ENCODE results near the gene CRX. TPM values are rescaled to one million over a fixed set of nuclear protein-coding genes. Genes with fewer than 3 reads are reported as not detected.
"Not testable (repeated sequence)": the region's sequence is repeated elsewhere in the genome, so short reads cannot be mapped to it uniquely, and the experiment has no call there.

The CRX gene
- polyA plus RNA-seq, 1 donor from 2014 or later, result not detected

DNA sequence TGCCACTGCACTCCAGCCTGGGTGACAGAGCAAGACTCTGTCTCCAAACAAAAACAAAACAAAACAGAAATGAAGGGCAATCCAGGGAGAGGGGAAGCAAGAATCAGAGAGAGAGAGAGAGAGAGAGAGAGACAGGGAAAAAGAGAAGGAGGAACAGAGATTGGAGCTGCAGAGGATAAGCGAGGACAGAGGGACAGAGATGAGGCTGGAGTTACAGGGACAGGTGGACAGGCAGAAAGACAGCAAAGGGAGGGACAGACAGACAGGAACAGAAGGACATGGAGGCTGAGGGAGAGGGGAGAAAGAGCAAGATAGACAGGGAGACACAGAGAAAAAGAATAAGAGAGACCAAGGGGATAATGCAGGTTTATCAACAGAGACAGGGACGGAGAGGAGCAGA, 1.3 kb upstream of the CRX start:
- no peak overlapping the region for H3K4me3 Mint-ChIP-seq
- H3K36me3 Mint-ChIP-seq, result no peaks in the 10 kb centered on the region
- no peak overlapping the region for H3K27ac Mint-ChIP-seq
- peaks cover 3 to 5% (median 5%) of the 10 kb centered on the region in 3 donors for H3K4me1 Mint-ChIP-seq
- H3K27me3 Mint-ChIP-seq, result peaks cover 15% of the 10 kb centered on the region
- H3K9me3 Mint-ChIP-seq, result no peaks in the 10 kb centered on the region

GRCh38 chr19:47824396-47824795, 2.7 kb downstream of the CRX start:
- Mint-ChIP-seq H3K9me3 (peaks cover 4 to 7% (median 5%) of the 10 kb centered on the region in 3 donors), H3K4me1 (peaks cover 3 to 7% (median 4%) of the 10 kb centered on the region in 3 donors), H3K27me3 (peaks cover 11% of the 10 kb centered on the region), H3K27ac (no peak overlapping the region), H3K36me3 (no peaks in the 10 kb centered on the region), H3K4me3 (no peak overlapping the region)

DNA sequence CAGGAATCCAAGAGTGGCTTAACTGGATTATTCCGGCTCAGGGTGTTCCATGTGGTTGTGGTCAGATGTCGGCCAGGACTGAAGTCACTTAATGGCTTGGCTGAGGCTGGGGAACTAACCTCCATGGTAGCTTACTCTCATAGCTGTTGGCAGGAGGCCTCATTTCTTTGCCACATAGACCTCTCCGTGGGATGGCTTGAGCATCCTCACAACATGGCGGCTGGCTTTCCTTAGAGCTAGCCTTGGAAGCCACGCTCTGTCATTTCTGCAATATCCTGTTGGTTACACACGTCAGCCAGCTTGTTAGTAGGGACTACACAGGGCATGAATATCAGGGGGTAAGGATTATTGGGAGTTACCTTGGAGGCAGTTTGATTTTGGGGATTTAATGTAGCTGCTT, 5.1 kb downstream of the CRX start:
- Mint-ChIP-seq H3K9me3 (peaks cover 4 to 7% (median 5%) of the 10 kb centered on the region in 3 donors), H3K4me1 (peaks cover 0 to 2% (median 0%) of the 10 kb centered on the region in 3 donors), H3K4me3 (no peak overlapping the region), H3K27ac (no peak overlapping the region), H3K27me3 (peaks cover 4% of the 10 kb centered on the region), H3K36me3 (no peaks in the 10 kb centered on the region)

GRCh38 chr19:47832723-47833122, 11.0 kb downstream of the CRX start:
- H3K27ac Mint-ChIP-seq, result no peak overlapping the region
- H3K4me3 Mint-ChIP-seq, result no peak overlapping the region
- H3K36me3 Mint-ChIP-seq, result no peaks in the 10 kb centered on the region
- H3K4me1 Mint-ChIP-seq, result peaks cover 0 to 2% (median 0%) of the 10 kb centered on the region in 3 donors
- no peaks in the 10 kb centered on the region for H3K27me3 Mint-ChIP-seq
- H3K9me3 Mint-ChIP-seq, result no peaks in the 10 kb centered on the region

- Mint-ChIP-seq H3K27me3 (peaks cover under 1% of the 10 kb centered on the region), H3K4me3 (no peak overlapping the region)
These were observed 14.3 kb downstream of the CRX start for GRCh38 chr19:47836038-47836437.

GRCh38 chr19:47839411-47839810, 17.7 kb downstream of the CRX start:
- Mint-ChIP-seq H3K36me3 (no peaks in the 10 kb centered on the region), H3K4me1 (no peaks in the 10 kb centered on the region), H3K9me3 (no peaks in the 10 kb centered on the region), H3K4me3 (no peak overlapping the region), H3K27me3 (peaks cover 15% of the 10 kb centered on the region), H3K27ac (no peak overlapping the region)

More at GRCh38 chr19:47836038-47836437, 14.3 kb downstream of the CRX start:
- Mint-ChIP-seq H3K36me3 (no peaks in the 10 kb centered on the region), H3K9me3 (no peaks in the 10 kb centered on the region), H3K27ac (no peak overlapping the region), H3K4me1 (no peaks in the 10 kb centered on the region)

- no peaks in the 10 kb centered on the region for H3K36me3 Mint-ChIP-seq
- H3K27me3 Mint-ChIP-seq, result peaks cover 15% of the 10 kb centered on the region
- H3K4me3 Mint-ChIP-seq, result no peak overlapping the region
- H3K4me1 Mint-ChIP-seq, result no peaks in the 10 kb centered on the region
- H3K27ac Mint-ChIP-seq, result peak overlapping the region in 1 of 3 donors; percentile 14
- no peaks in the 10 kb centered on the region for H3K9me3 Mint-ChIP-seq
These were observed 18.2 kb downstream of the CRX start for GRCh38 chr19:47839913-47840312.

- H3K36me3 Mint-ChIP-seq, result no peaks in the 10 kb centered on the region
- peaks cover 21% of the 10 kb centered on the region for H3K27me3 Mint-ChIP-seq
- H3K9me3 Mint-ChIP-seq, result no peaks in the 10 kb centered on the region
- no peak overlapping the region for H3K27ac Mint-ChIP-seq
- H3K4me1 Mint-ChIP-seq, result no peaks in the 10 kb centered on the region
- no peak overlapping the region for H3K4me3 Mint-ChIP-seq
These were observed 21.2 kb downstream of the CRX start for GRCh38 chr19:47842941-47843340.

- no peak overlapping the region for H3K4me3 Mint-ChIP-seq
- H3K27ac Mint-ChIP-seq, result no peak overlapping the region
These were observed 26.7 kb downstream of the CRX start for GRCh38 chr19:47848425-47848822.

GRCh38 chr19:47848823-47849473, 27.2 kb downstream of the CRX start:
- Mint-ChIP-seq H3K4me3 (peak overlapping the region in 1 of 4 donors; percentile 17), H3K4me1 (no peaks in the 10 kb centered on the region), H3K36me3 (no peaks in the 10 kb centered on the region), H3K27ac (no peak overlapping the region), H3K27me3 (peaks cover 30% of the 10 kb centered on the region), H3K9me3 (peaks cover 0 to 7% (median 0%) of the 10 kb centered on the region in 3 donors)

More at GRCh38 chr19:47848425-47848822, 26.7 kb downstream of the CRX start:
- no peaks in the 10 kb centered on the region for H3K36me3 Mint-ChIP-seq
- no peaks in the 10 kb centered on the region for H3K4me1 Mint-ChIP-seq
- peaks cover 26% of the 10 kb centered on the region for H3K27me3 Mint-ChIP-seq
- H3K9me3 Mint-ChIP-seq, result peaks cover 0 to 7% (median 0%) of the 10 kb centered on the region in 3 donors

DNA sequence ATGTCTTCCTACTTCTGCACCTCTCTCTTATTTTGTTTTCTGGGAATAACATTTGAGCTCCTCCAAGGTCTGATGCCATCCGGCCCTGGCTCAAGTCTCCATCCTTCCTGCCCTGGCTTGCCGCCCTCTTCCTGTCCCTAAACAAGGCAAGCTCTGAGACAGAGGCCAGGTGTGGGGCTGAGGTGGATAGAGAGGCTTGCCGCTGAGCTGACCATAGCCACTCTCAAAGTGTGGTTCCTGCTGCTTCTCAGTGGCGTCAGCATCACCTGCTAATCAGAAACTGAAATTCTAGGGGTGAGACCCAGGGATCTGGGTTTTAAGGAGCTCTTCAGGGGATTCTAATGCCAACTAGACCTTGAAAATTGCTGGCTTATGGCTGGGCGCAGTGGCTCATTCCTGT, 31.3 kb downstream of the CRX start:
- no peak overlapping the region for H3K4me3 Mint-ChIP-seq
- peaks cover 23% of the 10 kb centered on the region for H3K27me3 Mint-ChIP-seq
- no peaks in the 10 kb centered on the region for H3K4me1 Mint-ChIP-seq
- no peaks in the 10 kb centered on the region for H3K36me3 Mint-ChIP-seq
- peaks cover 0 to 7% (median 0%) of the 10 kb centered on the region in 3 donors for H3K9me3 Mint-ChIP-seq
- H3K27ac Mint-ChIP-seq, result no peak overlapping the region

DNA sequence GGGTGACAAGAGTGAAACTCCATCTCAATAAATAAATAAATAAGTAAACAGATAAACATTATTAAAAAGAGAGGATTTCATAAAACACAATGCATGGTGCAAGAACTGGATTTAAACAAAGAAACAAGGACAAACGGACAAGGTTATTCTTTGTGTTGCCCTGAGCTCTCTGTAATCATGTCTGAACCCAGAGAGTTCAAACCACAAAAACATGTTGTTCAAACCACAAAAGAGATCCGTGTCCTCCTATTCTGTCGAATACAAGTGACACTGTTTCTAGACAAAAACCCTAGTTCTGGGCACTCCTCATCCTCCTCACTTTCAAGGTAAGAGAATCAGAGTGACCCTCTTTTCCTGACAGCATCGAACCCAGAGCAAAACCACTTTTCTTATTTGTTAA, 32.7 kb downstream of the CRX start:
- Mint-ChIP-seq H3K4me3 (no peak overlapping the region), H3K9me3 (peaks cover 0 to 6% (median 0%) of the 10 kb centered on the region in 3 donors), H3K27ac (no peak overlapping the region), H3K36me3 (no peaks in the 10 kb centered on the region), H3K27me3 (peaks cover 18% of the 10 kb centered on the region), H3K4me1 (no peaks in the 10 kb centered on the region)

GRCh38 chr19:47858231-47858630, 36.5 kb downstream of the CRX start:
- not testable (repeated sequence) for H3K4me1 Mint-ChIP-seq, H3K4me3 Mint-ChIP-seq, H3K9me3 Mint-ChIP-seq, H3K27me3 Mint-ChIP-seq, H3K27ac Mint-ChIP-seq, H3K36me3 Mint-ChIP-seq

DNA sequence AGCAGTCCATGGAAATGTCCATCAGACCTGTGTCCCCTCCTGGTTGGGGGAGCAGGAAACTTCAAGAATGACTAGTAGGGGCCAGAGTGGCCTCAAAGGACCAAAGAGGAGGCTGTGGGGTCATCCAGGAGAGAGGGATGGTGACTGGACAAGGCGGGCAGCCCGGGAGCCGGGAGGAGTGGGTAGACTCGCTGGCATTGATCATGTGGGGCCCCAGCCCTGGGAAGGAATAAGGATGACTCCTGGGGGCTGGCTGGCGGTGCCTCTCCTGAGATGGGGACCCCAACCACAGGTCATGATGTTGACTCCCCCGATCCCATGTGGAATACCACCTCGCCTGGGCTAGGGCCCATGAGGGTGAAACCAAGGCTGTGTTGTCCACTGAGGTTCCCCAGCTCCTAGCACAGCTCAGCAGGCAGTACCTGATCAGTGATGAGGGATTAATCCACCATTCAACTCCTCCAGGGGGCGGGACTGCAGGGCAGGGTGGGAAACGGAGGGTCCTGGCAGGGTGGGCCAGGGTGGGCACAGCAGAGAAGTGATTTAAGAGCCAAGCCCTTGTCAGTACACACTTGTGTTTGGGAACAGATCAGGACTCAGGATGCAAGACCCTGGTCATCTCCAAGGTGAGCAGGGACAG, 37.0 kb downstream of the CRX start, which contains the start of gene TPRX2:
Gene TPRX2 (plus strand): TSS at position 590 of the 640 bp plus-strand sequence. CDS start 12 bp downstream, at position 602.
- not testable (repeated sequence) for H3K27ac Mint-ChIP-seq, H3K27me3 Mint-ChIP-seq, H3K4me3 Mint-ChIP-seq, H3K9me3 Mint-ChIP-seq, H3K4me1 Mint-ChIP-seq, H3K36me3 Mint-ChIP-seq

GRCh38 chr19:47859838-47860237, 38.1 kb downstream of the CRX start:
- not testable (repeated sequence) for H3K4me3 Mint-ChIP-seq, H3K36me3 Mint-ChIP-seq, H3K9me3 Mint-ChIP-seq, H3K4me1 Mint-ChIP-seq, H3K27ac Mint-ChIP-seq, H3K27me3 Mint-ChIP-seq

Measured in IgD-negative memory B cell (primary cell).